ENCODE results near the gene INCENP.

DNA sequence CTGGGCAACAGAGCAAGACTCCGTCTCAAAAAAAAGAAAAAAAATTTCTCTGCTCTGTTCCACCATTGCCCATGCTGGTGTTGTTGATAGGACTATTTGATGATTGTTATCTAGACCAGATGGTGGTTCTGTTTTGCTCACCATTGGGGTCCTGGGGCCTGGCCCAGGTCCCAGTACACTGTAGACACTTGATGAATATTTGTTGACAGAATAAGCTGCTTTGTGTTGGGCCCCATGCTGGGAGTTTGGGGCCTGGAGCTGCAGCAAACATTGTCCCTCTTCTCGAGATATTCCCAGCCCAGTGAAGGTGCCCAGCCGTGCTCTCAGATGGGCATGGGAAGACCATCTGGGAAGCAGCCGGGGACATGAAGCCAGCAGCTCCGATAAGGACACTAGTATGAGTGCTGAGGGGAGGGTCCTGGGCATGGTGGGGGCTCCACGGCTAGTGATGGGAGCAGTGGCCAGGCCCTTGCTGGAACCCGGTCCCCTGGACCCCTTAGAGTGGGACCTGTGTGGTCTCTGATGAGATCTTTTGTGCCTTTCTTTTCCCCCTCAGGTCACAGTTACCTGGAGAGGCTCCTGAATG is 13.6 kb downstream of the INCENP start:
- TF ChIP-seq, protein P1, sequence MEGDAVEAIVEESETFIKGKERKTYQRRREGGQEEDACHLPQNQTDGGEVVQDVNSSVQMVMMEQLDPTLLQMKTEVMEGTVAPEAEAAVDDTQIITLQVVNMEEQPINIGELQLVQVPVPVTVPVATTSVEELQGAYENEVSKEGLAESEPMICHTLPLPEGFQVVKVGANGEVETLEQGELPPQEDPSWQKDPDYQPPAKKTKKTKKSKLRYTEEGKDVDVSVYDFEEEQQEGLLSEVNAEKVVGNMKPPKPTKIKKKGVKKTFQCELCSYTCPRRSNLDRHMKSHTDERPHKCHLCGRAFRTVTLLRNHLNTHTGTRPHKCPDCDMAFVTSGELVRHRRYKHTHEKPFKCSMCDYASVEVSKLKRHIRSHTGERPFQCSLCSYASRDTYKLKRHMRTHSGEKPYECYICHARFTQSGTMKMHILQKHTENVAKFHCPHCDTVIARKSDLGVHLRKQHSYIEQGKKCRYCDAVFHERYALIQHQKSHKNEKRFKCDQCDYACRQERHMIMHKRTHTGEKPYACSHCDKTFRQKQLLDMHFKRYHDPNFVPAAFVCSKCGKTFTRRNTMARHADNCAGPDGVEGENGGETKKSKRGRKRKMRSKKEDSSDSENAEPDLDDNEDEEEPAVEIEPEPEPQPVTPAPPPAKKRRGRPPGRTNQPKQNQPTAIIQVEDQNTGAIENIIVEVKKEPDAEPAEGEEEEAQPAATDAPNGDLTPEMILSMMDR (IDR thresholded peaks at IDR 0.05), result no peak
- no peak for TF ChIP-seq EZH2phosphoT487 (IDR thresholded peaks at IDR 0.05; ENCODE audit: borderline replicate concordance, low read depth)
- TF ChIP-seq JUND (IDR thresholded peaks at IDR 0.05), result no peak
- no peak for TF ChIP-seq RAD21 (IDR thresholded peaks at IDR 0.05; ENCODE audit: low read length)
- no peak for TF ChIP-seq FOXJ3 (CRISPR knock-in tag; IDR thresholded peaks at IDR 0.05)
- TF ChIP-seq, protein P2, sequence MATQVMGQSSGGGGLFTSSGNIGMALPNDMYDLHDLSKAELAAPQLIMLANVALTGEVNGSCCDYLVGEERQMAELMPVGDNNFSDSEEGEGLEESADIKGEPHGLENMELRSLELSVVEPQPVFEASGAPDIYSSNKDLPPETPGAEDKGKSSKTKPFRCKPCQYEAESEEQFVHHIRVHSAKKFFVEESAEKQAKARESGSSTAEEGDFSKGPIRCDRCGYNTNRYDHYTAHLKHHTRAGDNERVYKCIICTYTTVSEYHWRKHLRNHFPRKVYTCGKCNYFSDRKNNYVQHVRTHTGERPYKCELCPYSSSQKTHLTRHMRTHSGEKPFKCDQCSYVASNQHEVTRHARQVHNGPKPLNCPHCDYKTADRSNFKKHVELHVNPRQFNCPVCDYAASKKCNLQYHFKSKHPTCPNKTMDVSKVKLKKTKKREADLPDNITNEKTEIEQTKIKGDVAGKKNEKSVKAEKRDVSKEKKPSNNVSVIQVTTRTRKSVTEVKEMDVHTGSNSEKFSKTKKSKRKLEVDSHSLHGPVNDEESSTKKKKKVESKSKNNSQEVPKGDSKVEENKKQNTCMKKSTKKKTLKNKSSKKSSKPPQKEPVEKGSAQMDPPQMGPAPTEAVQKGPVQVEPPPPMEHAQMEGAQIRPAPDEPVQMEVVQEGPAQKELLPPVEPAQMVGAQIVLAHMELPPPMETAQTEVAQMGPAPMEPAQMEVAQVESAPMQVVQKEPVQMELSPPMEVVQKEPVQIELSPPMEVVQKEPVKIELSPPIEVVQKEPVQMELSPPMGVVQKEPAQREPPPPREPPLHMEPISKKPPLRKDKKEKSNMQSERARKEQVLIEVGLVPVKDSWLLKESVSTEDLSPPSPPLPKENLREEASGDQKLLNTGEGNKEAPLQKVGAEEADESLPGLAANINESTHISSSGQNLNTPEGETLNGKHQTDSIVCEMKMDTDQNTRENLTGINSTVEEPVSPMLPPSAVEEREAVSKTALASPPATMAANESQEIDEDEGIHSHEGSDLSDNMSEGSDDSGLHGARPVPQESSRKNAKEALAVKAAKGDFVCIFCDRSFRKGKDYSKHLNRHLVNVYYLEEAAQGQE (IDR thresholded peaks at IDR 0.05; ENCODE audit: low read depth, low read length), result no peak
- no peak for TF ChIP-seq MEF2A (IDR thresholded peaks at IDR 0.05; ENCODE audit: borderline replicate concordance, low read depth)
- TF ChIP-seq POLR2AphosphoS5 (IDR thresholded peaks at IDR 0.05; ENCODE audit: low read depth, low read length), result no peak

All from SK-N-SH (cell line).